ENCODE data around the gene MYBL2. TPM values are rescaled to one million over a fixed set of nuclear protein-coding genes. Genes with fewer than 3 reads are reported as not detected.
"Not testable (repeated sequence)": the region's sequence is repeated elsewhere in the genome, so short reads cannot be mapped to it uniquely, and the experiment has no call there.

Gene MYBL2
- total RNA-seq, 1 donor from 2014 or later = 3.1 TPM

GRCh38 chr20:43757888-43758287, 91.0 kb downstream of the MYBL2 start:
- not testable (repeated sequence) for H3K4me3 ChIP-seq (ENCODE audit: low read length in 3 of 3); H3K9me3 ChIP-seq (ENCODE audit: control insufficient read depth in 3 of 3, low read length in 3 of 3); H3K9ac ChIP-seq (ENCODE audit: low read depth in 1 of 3, low read length in 3 of 3); H3K27ac ChIP-seq (ENCODE audit: low read depth, low read length); H3K4me1 ChIP-seq (ENCODE audit: control insufficient read depth in 3 of 3, insufficient read depth in 3 of 3, low read length in 3 of 3); H3K36me3 ChIP-seq (ENCODE audit: control insufficient read depth in 3 of 3, insufficient read depth in 3 of 3, low read length in 3 of 3)
- peaks cover 0 to 10% (median 3%) of the 10 kb centered on the region in 3 donors for H3K27me3 ChIP-seq (ENCODE audit: control insufficient read depth in 3 of 3, insufficient read depth in 3 of 3, low read length in 3 of 3)

GRCh38 chr20:43761386-43762340, 94.7 kb downstream of the MYBL2 start:
- no peak overlapping the region for H3K27ac ChIP-seq (ENCODE audit: low read depth, low read length)
- H3K9me3 ChIP-seq (ENCODE audit: control insufficient read depth in 3 of 3, low read length in 3 of 3) = no peaks in the 10 kb centered on the region
- no peaks in the 10 kb centered on the region for H3K36me3 ChIP-seq (ENCODE audit: control insufficient read depth in 3 of 3, insufficient read depth in 3 of 3, low read length in 3 of 3)
- H3K27me3 ChIP-seq (ENCODE audit: control insufficient read depth in 3 of 3, insufficient read depth in 3 of 3, low read length in 3 of 3) = peaks cover 9 to 23% (median 15%) of the 10 kb centered on the region in 3 donors
- no peak overlapping the region for H3K4me3 ChIP-seq (ENCODE audit: low read length in 3 of 3)
- no peak overlapping the region for H3K9ac ChIP-seq (ENCODE audit: low read depth in 1 of 3, low read length in 3 of 3)
- no peaks in the 10 kb centered on the region for H3K4me1 ChIP-seq (ENCODE audit: control insufficient read depth in 3 of 3, insufficient read depth in 3 of 3, low read length in 3 of 3)

GRCh38 chr20:43762911-43763310, 96.0 kb downstream of the MYBL2 start:
- H3K27ac ChIP-seq (ENCODE audit: low read depth, low read length) = no peak overlapping the region
- peaks cover 19 to 35% (median 27%) of the 10 kb centered on the region in 3 donors for H3K27me3 ChIP-seq (ENCODE audit: control insufficient read depth in 3 of 3, insufficient read depth in 3 of 3, low read length in 3 of 3)
- H3K4me3 ChIP-seq (ENCODE audit: low read length in 3 of 3) = no peak overlapping the region
- H3K9me3 ChIP-seq (ENCODE audit: control insufficient read depth in 3 of 3, low read length in 3 of 3) = no peaks in the 10 kb centered on the region
- no peaks in the 10 kb centered on the region for H3K4me1 ChIP-seq (ENCODE audit: control insufficient read depth in 3 of 3, insufficient read depth in 3 of 3, low read length in 3 of 3)
- no peaks in the 10 kb centered on the region for H3K36me3 ChIP-seq (ENCODE audit: control insufficient read depth in 3 of 3, insufficient read depth in 3 of 3, low read length in 3 of 3)
- no peak overlapping the region for H3K9ac ChIP-seq (ENCODE audit: low read depth in 1 of 3, low read length in 3 of 3)

GRCh38 chr20:43765916-43766315, 99.0 kb downstream of the MYBL2 start:
- no peak overlapping the region for H3K4me3 ChIP-seq (ENCODE audit: low read length in 3 of 3)
- H3K4me1 ChIP-seq (ENCODE audit: control insufficient read depth in 3 of 3, insufficient read depth in 3 of 3, low read length in 3 of 3) = no peaks in the 10 kb centered on the region
- H3K9me3 ChIP-seq (ENCODE audit: control insufficient read depth in 3 of 3, low read length in 3 of 3) = no peaks in the 10 kb centered on the region
- no peak overlapping the region for H3K9ac ChIP-seq (ENCODE audit: low read depth in 1 of 3, low read length in 3 of 3)
- H3K27ac ChIP-seq (ENCODE audit: low read depth, low read length) = no peak overlapping the region
- H3K36me3 ChIP-seq (ENCODE audit: control insufficient read depth in 3 of 3, insufficient read depth in 3 of 3, low read length in 3 of 3) = no peaks in the 10 kb centered on the region
- peaks cover 19 to 35% (median 28%) of the 10 kb centered on the region in 3 donors for H3K27me3 ChIP-seq (ENCODE audit: control insufficient read depth in 3 of 3, insufficient read depth in 3 of 3, low read length in 3 of 3)

Other genes with a start within 250 kb of the MYBL2 start
- gene SRSF6, start 209.2 kb upstream of the MYBL2 start, total RNA-seq = 44.9 TPM
- gene L3MBTL1, start 159.4 kb upstream of the MYBL2 start, total RNA-seq = 7.8 TPM
- 1.0 TPM for gene SGK2, start 108.1 kb upstream of the MYBL2 start, total RNA-seq
- 45.4 TPM for gene IFT52, start 76.2 kb upstream of the MYBL2 start, total RNA-seq
- gene GTSF1L, start 59.9 kb downstream of the MYBL2 start, total RNA-seq = not detected
- gene TOX2, start 247.7 kb downstream of the MYBL2 start, total RNA-seq = not detected